ENCODE measurements around the gene MYL7. TPM values are rescaled to one million over a fixed set of nuclear protein-coding genes. Genes with fewer than 3 reads are reported as not detected.

Gene MYL7
- total RNA-seq, 1 donor from 2014 or later = 1.7 TPM

- Mint-ChIP-seq H3K27ac (no peak overlapping the region), H3K9me3 (ENCODE audit: low read depth) (no peaks in the 10 kb centered on the region), H3K4me1 (ENCODE audit: low read depth) (no peaks in the 10 kb centered on the region), H3K36me3 (ENCODE audit: insufficient read depth) (no peaks in the 10 kb centered on the region), H3K4me3 (ENCODE audit: low read depth) (no peak overlapping the region), H3K27me3 (peaks cover 6% of the 10 kb centered on the region)
- no peak for DNase-seq (ENCODE audit: low spot score, unreplicated experiment)
- no peak for TF ChIP-seq CTCF (IDR thresholded peaks at IDR 0.05; ENCODE audit: unreplicated experiment)
Observed at GRCh38 chr7:44187636-44188416, 46.7 kb upstream of the MYL7 start.

GRCh38 chr7:44186736-44187135 is 45.6 kb upstream of the MYL7 start:
- Mint-ChIP-seq H3K4me1 (ENCODE audit: low read depth) (no peaks in the 10 kb centered on the region), H3K27me3 (peaks cover 7% of the 10 kb centered on the region), H3K36me3 (ENCODE audit: insufficient read depth) (no peaks in the 10 kb centered on the region), H3K27ac (no peak overlapping the region), H3K9me3 (ENCODE audit: low read depth) (peaks cover 6% of the 10 kb centered on the region), H3K4me3 (ENCODE audit: low read depth) (no peak overlapping the region)
- TF ChIP-seq CTCF (IDR thresholded peaks at IDR 0.05; ENCODE audit: unreplicated experiment) = no peak
- DNase-seq (ENCODE audit: low spot score, unreplicated experiment) = no peak

GRCh38 chr7:44185729-44186128 is 44.6 kb upstream of the MYL7 start:
- Mint-ChIP-seq H3K27me3 (peaks cover 7% of the 10 kb centered on the region), H3K4me1 (ENCODE audit: low read depth) (no peaks in the 10 kb centered on the region), H3K36me3 (ENCODE audit: insufficient read depth) (no peaks in the 10 kb centered on the region), H3K4me3 (ENCODE audit: low read depth) (no peak overlapping the region), H3K27ac (no peak overlapping the region), H3K9me3 (ENCODE audit: low read depth) (peaks cover 6% of the 10 kb centered on the region)
- TF ChIP-seq CTCF (IDR thresholded peaks at IDR 0.05; ENCODE audit: unreplicated experiment) = no peak
- DNase-seq (ENCODE audit: low spot score, unreplicated experiment) = no peak

- no peak for TF ChIP-seq CTCF (IDR thresholded peaks at IDR 0.05; ENCODE audit: unreplicated experiment)
- Mint-ChIP-seq H3K36me3 (ENCODE audit: insufficient read depth) (no peaks in the 10 kb centered on the region), H3K9me3 (ENCODE audit: low read depth) (peaks cover 6% of the 10 kb centered on the region), H3K4me3 (ENCODE audit: low read depth) (no peak overlapping the region), H3K27me3 (peaks cover 7% of the 10 kb centered on the region), H3K27ac (no peak overlapping the region), H3K4me1 (ENCODE audit: low read depth) (no peaks in the 10 kb centered on the region)
- DNase-seq (ENCODE audit: low spot score, unreplicated experiment) = no peak
Observed at GRCh38 chr7:44184873-44185446, 43.8 kb upstream of the MYL7 start.

GRCh38 chr7:44184206-44184872 is 43.2 kb upstream of the MYL7 start:
- H3K9me3 Mint-ChIP-seq (ENCODE audit: low read depth) = peaks cover 6% of the 10 kb centered on the region
- H3K27me3 Mint-ChIP-seq = peaks cover 8% of the 10 kb centered on the region
- no peaks in the 10 kb centered on the region for H3K36me3 Mint-ChIP-seq (ENCODE audit: insufficient read depth)
- no peaks in the 10 kb centered on the region for H3K4me1 Mint-ChIP-seq (ENCODE audit: low read depth)
- no peak overlapping the region for H3K27ac Mint-ChIP-seq
- H3K4me3 Mint-ChIP-seq (ENCODE audit: low read depth) = no peak overlapping the region
- DNase-seq (ENCODE audit: low spot score, unreplicated experiment) = no peak
- no peak for TF ChIP-seq CTCF (IDR thresholded peaks at IDR 0.05; ENCODE audit: unreplicated experiment)

Measured in progenitor cell of endocrine pancreas (in vitro differentiated cells).